PFSK-1 (cell line): ENCODE measurements around the gene PRR23A.

ENCODE experiments used
- POLR2AphosphoS5 ChIP-seq: IDR thresholded peaks from 2 replicates; pipeline ENCODE4 v1.6.1; 2012; ENCODE audit warnings: low read depth, mild to moderate bottlenecking, control low read depth, low read length, moderate library complexity
- REST ChIP-seq, 2 experiments: IDR thresholded peaks; 2 replicates each; pipeline versions ENCODE4 v1.6.1 to v1.8.0; 2011 to 2012; ENCODE audit warnings: low read depth in 2 of 2, low read length in 2 of 2, control low read depth in 1 of 2, inconsistent platforms in 1 of 2, mild to moderate bottlenecking in 1 of 2, moderate library complexity in 1 of 2; ENCODE audit not compliant: insufficient read depth in 1 of 2

GRCh38 chr3:138987181-138987580 lies 18.9 kb downstream of the PRR23A start:
- TF ChIP-seq POLR2AphosphoS5 (no peak), REST (IDR thresholded peaks at IDR 0.05; ENCODE audit: insufficient read depth in 1 of 2, low read depth in 2 of 2, low read length in 2 of 2) (no peak)
